Measurements from ENCODE around the gene MEX3D. TPM values are rescaled to one million over a fixed set of nuclear protein-coding genes. Genes with fewer than 3 reads are reported as not detected.
A peak's percentile ranks its signal among the peaks of the same experiment; 100 is the strongest.

MEX3D gene
- total and polyA plus RNA-seq, 12 donors = 1.6 to 31.6 (median 14.4) TPM

DNA sequence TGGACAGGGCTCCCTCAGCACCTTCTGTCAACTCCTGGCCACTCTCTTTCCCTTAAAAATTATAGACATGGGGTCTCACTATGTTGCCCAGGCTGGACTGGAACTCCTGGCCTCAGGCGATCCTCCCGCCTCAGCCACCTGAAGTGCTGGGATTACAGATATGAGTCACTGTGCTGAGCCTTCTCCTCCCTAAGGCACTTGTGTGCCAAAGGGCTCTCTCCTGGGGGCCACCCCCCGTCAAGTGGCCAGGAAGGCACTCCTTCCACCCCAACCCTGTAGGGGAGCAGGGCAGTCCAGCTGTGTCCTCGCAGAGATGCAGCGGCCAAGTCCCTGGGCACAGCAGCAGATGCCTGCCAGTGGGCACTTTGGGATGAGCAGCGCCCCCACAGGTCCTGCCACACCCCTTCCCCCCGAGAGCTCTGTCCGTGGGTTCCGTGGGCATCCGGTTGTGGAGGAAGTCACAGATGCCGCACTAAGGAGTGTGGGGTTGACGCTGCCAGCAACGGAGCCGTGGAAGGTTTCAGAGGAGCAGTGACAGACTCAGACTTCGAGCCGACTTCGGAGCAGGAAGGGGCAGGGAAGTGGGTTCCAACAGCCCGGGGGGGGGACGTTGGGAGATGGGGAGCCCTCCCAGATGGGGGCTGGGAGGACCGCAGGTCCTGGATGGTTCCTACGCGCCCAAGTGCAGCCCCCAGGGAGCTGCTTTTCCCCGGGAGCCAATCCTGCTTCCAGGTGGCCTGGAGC, 40.4 kb upstream of the MEX3D start:
- Histone ChIP-seq H3K27me3 (no peaks in the 10 kb centered on the region), H3K4me3 (no peak overlapping the region), H3K4me1 (replicated peaks in 1 of 2) (peaks cover 18 to 19% of the 10 kb centered on the region in 2 donors), H3K9me3 (replicated peaks in 1 of 3) (no peaks in the 10 kb centered on the region), H3K27ac (no peak overlapping the region), H3K36me3 (replicated peaks in 1 of 2) (peaks cover 0 to 15% of the 10 kb centered on the region in 2 donors)
- intact Hi-C loops (cut with DNase I) = loop anchor here (5.0 kb wide), 1 partner anchor 44 kb away; the partner anchor contains the start of gene TCF3 (in 2 of the 2)
- 52 to 61% (median 55%) methylated on average over 13 to 23 of the region's 23 CpGs for WGBS, 4 donors
- no peak for DNase-seq
- no peak for TF ChIP-seq POLR2A (IDR thresholded peaks at IDR 0.05)
- TF ChIP-seq, protein P1, sequence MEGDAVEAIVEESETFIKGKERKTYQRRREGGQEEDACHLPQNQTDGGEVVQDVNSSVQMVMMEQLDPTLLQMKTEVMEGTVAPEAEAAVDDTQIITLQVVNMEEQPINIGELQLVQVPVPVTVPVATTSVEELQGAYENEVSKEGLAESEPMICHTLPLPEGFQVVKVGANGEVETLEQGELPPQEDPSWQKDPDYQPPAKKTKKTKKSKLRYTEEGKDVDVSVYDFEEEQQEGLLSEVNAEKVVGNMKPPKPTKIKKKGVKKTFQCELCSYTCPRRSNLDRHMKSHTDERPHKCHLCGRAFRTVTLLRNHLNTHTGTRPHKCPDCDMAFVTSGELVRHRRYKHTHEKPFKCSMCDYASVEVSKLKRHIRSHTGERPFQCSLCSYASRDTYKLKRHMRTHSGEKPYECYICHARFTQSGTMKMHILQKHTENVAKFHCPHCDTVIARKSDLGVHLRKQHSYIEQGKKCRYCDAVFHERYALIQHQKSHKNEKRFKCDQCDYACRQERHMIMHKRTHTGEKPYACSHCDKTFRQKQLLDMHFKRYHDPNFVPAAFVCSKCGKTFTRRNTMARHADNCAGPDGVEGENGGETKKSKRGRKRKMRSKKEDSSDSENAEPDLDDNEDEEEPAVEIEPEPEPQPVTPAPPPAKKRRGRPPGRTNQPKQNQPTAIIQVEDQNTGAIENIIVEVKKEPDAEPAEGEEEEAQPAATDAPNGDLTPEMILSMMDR (IDR thresholded peaks at IDR 0.05) = no peak

DNA sequence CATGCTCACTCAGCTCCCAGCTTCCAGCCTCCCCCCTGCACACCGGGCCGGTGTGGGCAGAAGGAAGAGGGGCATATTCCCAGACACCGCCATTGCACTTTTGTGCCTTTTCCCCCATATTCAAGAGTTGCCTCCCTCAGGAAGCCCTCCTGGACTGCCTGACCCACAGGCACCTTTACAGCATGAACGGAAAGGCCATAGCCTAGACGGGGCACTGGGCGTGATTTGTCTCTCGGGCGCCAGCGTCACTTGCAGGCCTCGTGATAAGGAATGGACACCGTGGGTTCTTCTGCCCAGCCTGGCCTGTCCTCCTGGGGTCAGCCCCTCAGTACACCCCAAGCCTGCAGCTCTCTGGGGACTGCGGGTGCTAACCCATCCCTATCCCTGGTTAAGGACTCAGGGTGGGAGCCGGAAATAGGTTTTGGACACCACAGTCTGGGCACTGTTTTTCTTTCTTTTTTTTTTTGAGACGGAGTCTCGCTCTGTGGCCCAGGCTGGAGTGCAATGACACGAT, 38.1 kb upstream of the MEX3D start:
- DNase-seq = peak in 1 of 7 donors; percentile 58
- peak overlapping the region; percentile 71 to 95 (median 92) for H3K27ac ChIP-seq
- H3K27me3 ChIP-seq = no peaks in the 10 kb centered on the region
- H3K4me1 ChIP-seq (replicated peaks in 1 of 2) = peaks cover 19 to 28% of the 10 kb centered on the region in 2 donors
- intact Hi-C loops (cut with DNase I) = loop anchor here (5.0 kb wide), 1 partner anchor 46 kb away; the partner anchor contains the start of gene TCF3 (in 2 of the 2)
- WGBS, 4 donors = 9 to 20% (median 15%) methylated on average over 9 to 16 of the region's 16 CpGs
- no peaks in the 10 kb centered on the region for H3K9me3 ChIP-seq (replicated peaks in 1 of 3)
- H3K4me3 ChIP-seq = peak overlapping the region in 2 of 4 donors; percentile 79 to 95
- H3K36me3 ChIP-seq (replicated peaks in 1 of 2) = peaks cover 0 to 7% of the 10 kb centered on the region in 2 donors
- no peak for TF ChIP-seq POLR2A (IDR thresholded peaks at IDR 0.05)
- TF ChIP-seq, protein P1 (IDR thresholded peaks at IDR 0.05) = no peak

DNA sequence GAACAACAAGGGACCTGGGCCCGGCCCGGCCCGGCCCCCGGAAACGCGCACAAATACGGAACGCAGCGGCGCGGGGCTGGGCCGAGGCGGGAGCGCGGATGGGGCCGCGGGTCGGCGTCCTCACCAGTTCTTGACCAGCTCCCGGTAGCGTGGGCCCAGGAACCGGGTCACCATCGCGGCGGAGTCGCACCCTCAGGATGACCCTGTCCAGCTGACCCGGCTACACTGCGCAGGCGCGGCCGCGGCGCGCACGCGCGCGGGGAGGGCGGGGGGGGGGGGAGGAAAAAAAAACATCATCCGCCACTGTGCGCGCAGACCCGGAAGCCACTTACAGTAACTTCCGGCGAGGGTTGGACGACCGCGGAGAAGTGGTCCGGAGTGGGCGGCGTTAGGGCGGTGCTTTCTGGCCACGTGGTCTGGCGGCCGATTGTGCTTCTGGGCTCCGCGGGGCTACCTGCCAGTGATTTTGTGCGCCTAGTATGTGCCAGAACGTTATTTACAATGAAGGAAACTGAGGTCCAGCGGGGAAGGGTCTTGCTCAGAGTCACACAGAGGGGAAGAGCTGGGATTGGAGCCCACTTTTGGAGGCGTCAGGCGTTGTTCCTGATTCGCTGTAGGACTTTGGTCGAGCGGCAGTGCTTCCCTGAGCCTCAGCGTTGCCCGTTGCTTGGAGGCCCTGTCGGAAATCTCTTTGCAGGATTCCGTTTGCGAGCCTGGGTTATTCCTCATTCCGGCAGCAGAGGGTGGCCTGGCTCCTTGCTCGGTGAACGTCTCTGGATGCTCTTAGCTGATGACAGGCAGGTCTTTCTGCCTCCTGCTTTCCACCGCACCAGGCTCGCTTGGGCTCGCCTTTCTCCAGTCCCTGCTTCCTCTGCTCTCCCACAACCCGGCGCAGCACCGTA, 37.4 kb upstream of the MEX3D start, which contains the start of gene UQCR11:
Gene UQCR11, minus strand, starts transcription at position 227 of the 902 bp plus-strand sequence. Its CDS starts 53 bp downstream, at position 174.
- Histone ChIP-seq H3K4me1 (replicated peaks in 1 of 2) (peaks cover 19 to 28% of the 10 kb centered on the region in 2 donors), H3K9me3 (replicated peaks in 1 of 3) (no peaks in the 10 kb centered on the region), H3K27ac (peak within 1 kb of the TSS; percentile 71 to 95 (median 92)), H3K27me3 (no peaks in the 10 kb centered on the region), H3K4me3 (peak within 1 kb of the TSS in 3 of 4 donors; percentile 70 to 95 (median 79)), H3K36me3 (replicated peaks in 1 of 2) (peaks cover 0 to 4% of the 10 kb centered on the region in 2 donors)
- DNase-seq = peak; percentile 93 to 98 (median 96)
- TF ChIP-seq, protein P1 (IDR thresholded peaks at IDR 0.05) = peak; percentile 15 to 77 (median 66)
- TF ChIP-seq POLR2A (IDR thresholded peaks at IDR 0.05) = peak in 1 of 2 donors; percentile 55
- WGBS, 4 donors = 0 to 1% (median 1%) methylated on average over 8 to 78 of the region's 79 CpGs
- intact Hi-C loops (cut with DNase I) = loop anchor here (5.0 kb wide), 1 partner anchor 47 kb away; the partner anchor contains the start of gene TCF3 (in 2 of the 2)
